Osteocyte (in vitro differentiated cells): ENCODE data around the gene SIDT2. TPM values are rescaled to one million over a fixed set of nuclear protein-coding genes. Genes with fewer than 3 reads are reported as not detected.

Source experiments
- DNase-seq: peaks from one replicate; pipeline ENCODE4 v3.0.0; 2021; ENCODE audit warnings: mixed read lengths; ENCODE audit not compliant: unreplicated experiment; ENCODE audit errors: extremely low spot score
- H3K27ac Mint-ChIP-seq: one replicate; pipeline ENCODE4 v1.8.0; 2021; ENCODE audit warnings: mild to moderate bottlenecking, mixed read lengths; ENCODE audit not compliant: unreplicated experiment
- H3K27me3 Mint-ChIP-seq: one replicate; pipeline ENCODE4 v1.8.0; 2021; ENCODE audit warnings: mixed read lengths; ENCODE audit not compliant: unreplicated experiment
- H3K36me3 Mint-ChIP-seq: one replicate; pipeline ENCODE4 v1.8.0; 2021; ENCODE audit warnings: mixed read lengths; ENCODE audit not compliant: unreplicated experiment
- H3K4me1 Mint-ChIP-seq: one replicate; pipeline ENCODE4 v1.8.0; 2021; ENCODE audit warnings: mixed read lengths; ENCODE audit not compliant: unreplicated experiment
- H3K4me3 Mint-ChIP-seq: one replicate; pipeline ENCODE4 v1.8.0; 2021; ENCODE audit warnings: mild to moderate bottlenecking, moderate library complexity, mixed read lengths; ENCODE audit not compliant: unreplicated experiment
- H3K9me3 Mint-ChIP-seq: one replicate; pipeline ENCODE4 v1.8.0; 2021; ENCODE audit warnings: mixed read lengths; ENCODE audit not compliant: unreplicated experiment
- total RNA-seq: library from RNA; stranded (reverse); gene quantifications from 2 replicates; pipeline ENCODE4 v1.2.1, GENCODE V29; 2021
- TF ChIP-seq, protein P1 (sequence below): fragments of 200-600 bp; sonication (generic); IDR thresholded peaks from 2 replicates; pipeline ENCODE4 v1.5.0; 2021; ENCODE audit warnings: antibody characterized with exemption, mild to moderate bottlenecking, moderate library complexity

Gene SIDT2
- total RNA-seq, 1 donor from 2014 or later: 67.3 TPM

DNA sequence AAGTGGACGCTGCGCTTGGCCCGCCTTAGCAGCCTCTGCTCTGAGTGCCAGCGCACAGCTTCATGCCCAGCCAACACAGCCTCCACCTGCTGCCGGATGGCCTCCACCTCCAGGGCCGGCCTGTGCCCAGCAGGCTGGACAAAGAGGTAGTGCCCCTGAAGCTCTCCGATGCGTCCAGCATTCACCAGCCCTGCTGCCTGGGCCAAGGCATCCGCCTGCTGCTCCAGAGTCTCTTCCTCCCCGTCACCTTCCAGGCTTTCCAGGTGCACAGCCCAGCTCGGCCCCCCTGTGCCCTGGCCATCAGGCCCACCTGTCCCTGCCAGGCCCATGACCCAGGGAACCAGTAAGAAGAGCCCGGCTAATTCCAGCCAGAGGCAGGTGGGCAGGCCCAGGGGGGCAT lies 50.9 kb downstream of the SIDT2 start:
- Mint-ChIP-seq H3K9me3 (no peaks in the 10 kb centered on the region), H3K27me3 (no peaks in the 10 kb centered on the region), H3K4me3 (peak overlapping the region; percentile 29), H3K27ac (no peak overlapping the region), H3K36me3 (peaks cover 12% of the 10 kb centered on the region), H3K4me1 (peaks cover 37% of the 10 kb centered on the region)
- DNase-seq: no peak
- TF ChIP-seq, protein P1, sequence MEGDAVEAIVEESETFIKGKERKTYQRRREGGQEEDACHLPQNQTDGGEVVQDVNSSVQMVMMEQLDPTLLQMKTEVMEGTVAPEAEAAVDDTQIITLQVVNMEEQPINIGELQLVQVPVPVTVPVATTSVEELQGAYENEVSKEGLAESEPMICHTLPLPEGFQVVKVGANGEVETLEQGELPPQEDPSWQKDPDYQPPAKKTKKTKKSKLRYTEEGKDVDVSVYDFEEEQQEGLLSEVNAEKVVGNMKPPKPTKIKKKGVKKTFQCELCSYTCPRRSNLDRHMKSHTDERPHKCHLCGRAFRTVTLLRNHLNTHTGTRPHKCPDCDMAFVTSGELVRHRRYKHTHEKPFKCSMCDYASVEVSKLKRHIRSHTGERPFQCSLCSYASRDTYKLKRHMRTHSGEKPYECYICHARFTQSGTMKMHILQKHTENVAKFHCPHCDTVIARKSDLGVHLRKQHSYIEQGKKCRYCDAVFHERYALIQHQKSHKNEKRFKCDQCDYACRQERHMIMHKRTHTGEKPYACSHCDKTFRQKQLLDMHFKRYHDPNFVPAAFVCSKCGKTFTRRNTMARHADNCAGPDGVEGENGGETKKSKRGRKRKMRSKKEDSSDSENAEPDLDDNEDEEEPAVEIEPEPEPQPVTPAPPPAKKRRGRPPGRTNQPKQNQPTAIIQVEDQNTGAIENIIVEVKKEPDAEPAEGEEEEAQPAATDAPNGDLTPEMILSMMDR: no peak

- Mint-ChIP-seq H3K27me3 (no peaks in the 10 kb centered on the region), H3K27ac (no peak overlapping the region), H3K9me3 (no peaks in the 10 kb centered on the region), H3K4me1 (peaks cover 38% of the 10 kb centered on the region), H3K4me3 (no peak overlapping the region), H3K36me3 (peaks cover 12% of the 10 kb centered on the region)
- TF ChIP-seq, protein P1: no peak
- no peak for DNase-seq
These were observed 51.4 kb downstream of the SIDT2 start for GRCh38 chr11:117229931-117230285.

DNA sequence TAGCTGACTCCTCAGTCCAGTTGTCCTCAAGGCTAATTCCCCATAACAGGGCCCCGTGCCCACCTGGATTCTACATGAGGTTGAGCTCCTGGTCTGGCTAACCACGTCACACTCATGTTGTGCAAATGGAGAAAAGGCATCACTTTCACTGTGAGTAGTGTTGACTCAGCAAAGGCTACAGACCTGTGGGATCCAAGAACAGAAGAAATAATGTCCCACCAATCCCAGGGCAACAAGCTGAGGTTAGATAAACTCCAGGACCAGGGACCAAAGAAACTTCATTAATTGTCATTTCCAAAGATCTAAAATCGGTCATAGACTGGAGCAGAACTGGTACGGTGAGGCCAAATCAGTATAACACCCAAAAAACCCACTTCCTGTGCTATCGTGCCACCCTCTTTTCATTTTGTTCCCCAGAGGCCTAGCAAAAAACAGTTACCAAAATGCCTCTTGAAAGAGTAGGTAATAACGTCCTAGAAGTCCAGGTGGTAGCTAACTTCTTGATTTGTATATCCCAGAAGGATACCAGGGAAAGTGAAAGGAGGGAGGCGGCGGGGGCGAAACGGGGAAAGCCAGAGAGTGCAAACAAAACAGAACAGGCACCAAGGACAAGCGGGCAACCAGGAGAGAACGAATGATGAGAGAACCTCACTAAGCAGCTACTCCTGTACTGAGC lies 51.9 kb downstream of the SIDT2 start:
- Mint-ChIP-seq H3K36me3 (peaks cover 12% of the 10 kb centered on the region), H3K27ac (no peak overlapping the region), H3K4me1 (peaks cover 38% of the 10 kb centered on the region), H3K9me3 (no peaks in the 10 kb centered on the region), H3K4me3 (peak overlapping the region; percentile 98), H3K27me3 (no peaks in the 10 kb centered on the region)
- TF ChIP-seq, protein P1: no peak
- DNase-seq: no peak

- H3K36me3 Mint-ChIP-seq: peaks cover 12% of the 10 kb centered on the region
- H3K4me3 Mint-ChIP-seq: peak overlapping the region; percentile 98
- H3K27ac Mint-ChIP-seq: peak overlapping the region; percentile 92
- TF ChIP-seq, protein P1: no peak
- DNase-seq: no peak
- H3K9me3 Mint-ChIP-seq: no peaks in the 10 kb centered on the region
- H3K27me3 Mint-ChIP-seq: no peaks in the 10 kb centered on the region
- H3K4me1 Mint-ChIP-seq: peaks cover 37% of the 10 kb centered on the region
These were observed 52.7 kb downstream of the SIDT2 start for GRCh38 chr11:117230999-117231841.

GRCh38 chr11:117231842-117232091 lies 53.2 kb downstream of the SIDT2 start, which contains the start of gene PCSK7:
Gene PCSK7, minus strand, starts transcription at chr11:117232073. Its CDS starts 2,229 bp downstream, at chr11:117229844.
- TF ChIP-seq, protein P1: no peak
- DNase-seq: no peak
- H3K4me3 Mint-ChIP-seq: peak within 1 kb of the TSS; percentile 99
- H3K9me3 Mint-ChIP-seq: no peaks in the 10 kb centered on the region
- peak within 1 kb of the TSS; percentile 97 for H3K27ac Mint-ChIP-seq
- no peaks in the 10 kb centered on the region for H3K27me3 Mint-ChIP-seq
- H3K36me3 Mint-ChIP-seq: peaks cover 7% of the 10 kb centered on the region
- peaks cover 35% of the 10 kb centered on the region for H3K4me1 Mint-ChIP-seq
